Measurements from ENCODE around the gene RAC3.
A peak's percentile ranks its signal among the peaks of the same experiment; 100 is the strongest.
"Not testable (repeated sequence)": the region's sequence is repeated elsewhere in the genome, so short reads cannot be mapped to it uniquely, and the experiment has no call there.

RAC3 gene

GRCh38 chr17:82025401-82026107 is 5.9 kb upstream of the RAC3 start:
- no peak for DNase-seq

GRCh38 chr17:82028246-82028645 is 3.2 kb upstream of the RAC3 start:
- no peak for DNase-seq

GRCh38 chr17:82028966-82029365 is 2.5 kb upstream of the RAC3 start:
- DNase-seq, result no peak

DNA sequence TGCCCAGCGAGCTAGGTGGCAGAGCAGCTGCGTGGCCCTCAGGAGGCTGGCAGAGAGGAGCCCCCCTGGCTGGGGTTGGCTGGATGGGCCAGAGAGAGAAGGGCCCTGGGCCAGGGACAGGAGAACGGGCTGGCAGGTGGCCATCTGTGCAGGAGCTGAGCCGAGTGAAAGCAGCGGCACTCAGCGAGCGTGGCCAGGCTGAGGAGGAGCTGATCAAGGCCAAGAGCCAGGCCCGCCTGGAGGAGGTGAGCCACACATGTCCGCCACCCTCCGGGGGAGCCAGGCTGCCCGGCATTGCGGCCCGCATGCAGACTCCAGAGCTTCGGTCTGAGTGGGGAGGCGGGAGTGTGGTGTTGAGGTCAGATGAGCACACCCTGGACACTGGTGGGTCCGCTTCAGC is 2.1 kb upstream of the RAC3 start:
- DNase-seq, result no peak

- DNase-seq, result no peak
Observed at GRCh38 chr17:82029990-82030469, 1.4 kb upstream of the RAC3 start.

GRCh38 chr17:82030470-82031302 is 792 bp upstream of the RAC3 start:
- peak; percentile 77 for DNase-seq

DNA sequence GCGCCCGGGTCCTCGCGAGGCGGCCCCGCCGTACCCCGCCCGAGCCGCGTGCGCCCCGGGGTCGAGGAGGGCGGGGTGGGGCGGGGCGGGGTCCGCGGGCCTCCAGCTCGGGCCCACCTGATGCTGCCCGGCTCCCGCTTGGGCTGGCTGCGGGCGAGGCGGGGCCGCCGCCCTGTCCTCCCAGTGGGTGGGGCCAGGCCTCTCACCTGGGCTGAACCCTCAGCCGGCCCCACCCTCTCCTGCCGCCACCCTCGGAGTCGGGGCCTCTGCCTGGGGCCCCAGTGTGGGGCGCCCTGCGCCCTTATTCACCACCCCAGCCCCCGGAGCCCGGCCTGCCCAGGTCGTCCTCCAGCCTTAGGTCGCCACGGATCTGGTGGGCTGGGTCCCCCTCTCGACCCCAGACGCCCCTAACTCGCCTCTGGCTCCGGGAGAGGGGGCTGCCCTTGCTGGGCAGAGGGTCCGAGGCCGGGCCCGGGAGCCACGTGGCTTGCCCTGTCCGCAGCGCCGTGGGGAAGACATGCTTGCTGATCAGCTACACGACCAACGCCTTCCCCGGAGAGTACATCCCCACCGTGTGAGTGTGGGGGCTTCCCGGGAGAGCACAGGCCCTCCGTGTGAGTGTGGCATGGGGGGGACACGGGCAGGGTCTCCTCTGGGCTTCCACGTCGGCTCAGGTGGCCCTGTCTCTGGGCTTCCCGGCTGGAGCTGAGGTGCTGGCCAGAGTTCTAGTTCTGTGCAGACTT is 578 bp downstream of the RAC3 start:
- no peak for DNase-seq

GRCh38 chr17:82033359-82034085 is 2.0 kb downstream of the RAC3 start:
- no peak for DNase-seq

GRCh38 chr17:82034371-82035011 is 3.0 kb downstream of the RAC3 start:
- no peak for DNase-seq

DNA sequence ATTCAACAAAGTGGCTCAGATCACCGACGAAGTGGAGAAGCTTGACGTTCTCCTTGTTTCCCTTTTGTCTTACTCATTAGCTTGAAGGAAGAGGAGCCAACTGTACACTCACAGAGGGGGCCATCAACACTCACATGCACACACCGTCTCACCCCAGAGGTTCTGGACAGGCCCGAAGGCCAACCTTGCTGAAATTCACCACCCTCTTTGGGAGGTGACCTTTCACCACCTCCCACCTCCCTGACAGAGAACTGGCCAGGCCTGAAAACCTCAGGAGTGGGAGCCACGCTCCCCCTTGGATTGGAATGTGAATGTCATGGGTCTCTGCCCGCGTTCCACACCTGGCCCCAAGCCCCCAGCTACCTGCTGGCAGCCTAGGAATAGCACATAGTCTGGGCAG is 4.0 kb downstream of the RAC3 start:
- DNase-seq, result no peak

DNA sequence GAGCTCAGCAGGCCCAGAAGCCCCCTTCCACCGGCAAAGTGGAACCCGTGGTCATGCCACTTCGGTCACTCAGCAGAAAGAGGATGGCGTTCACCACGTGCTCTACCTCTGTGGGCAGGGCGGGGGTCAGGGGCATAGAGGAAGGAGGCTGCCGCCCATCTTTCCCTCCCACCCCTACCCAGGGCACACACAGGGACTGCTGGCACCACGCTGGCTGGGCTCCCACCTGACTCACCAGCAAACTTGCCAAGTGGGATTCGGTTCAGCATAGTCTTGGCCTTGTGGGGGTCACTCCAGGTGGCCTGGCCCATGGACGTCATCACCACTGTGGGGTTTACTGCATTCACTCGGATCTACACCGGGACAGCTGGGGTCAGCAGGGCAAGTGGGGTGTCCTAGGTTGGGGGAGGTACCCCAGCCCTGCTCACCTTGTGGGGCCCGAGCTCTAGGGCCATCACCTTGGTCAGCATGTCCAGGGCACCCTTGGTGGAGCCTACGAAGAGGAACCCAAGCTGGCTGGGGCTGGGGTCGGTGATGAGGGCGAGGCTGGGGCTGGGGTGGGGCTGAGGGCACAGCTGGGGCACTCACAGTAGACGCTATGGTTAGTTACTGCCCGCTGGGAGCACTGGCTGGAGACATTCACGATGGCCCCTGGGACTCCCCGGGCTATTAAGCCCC is 4.6 kb downstream of the RAC3 start:
- DNase-seq, result no peak

DNA sequence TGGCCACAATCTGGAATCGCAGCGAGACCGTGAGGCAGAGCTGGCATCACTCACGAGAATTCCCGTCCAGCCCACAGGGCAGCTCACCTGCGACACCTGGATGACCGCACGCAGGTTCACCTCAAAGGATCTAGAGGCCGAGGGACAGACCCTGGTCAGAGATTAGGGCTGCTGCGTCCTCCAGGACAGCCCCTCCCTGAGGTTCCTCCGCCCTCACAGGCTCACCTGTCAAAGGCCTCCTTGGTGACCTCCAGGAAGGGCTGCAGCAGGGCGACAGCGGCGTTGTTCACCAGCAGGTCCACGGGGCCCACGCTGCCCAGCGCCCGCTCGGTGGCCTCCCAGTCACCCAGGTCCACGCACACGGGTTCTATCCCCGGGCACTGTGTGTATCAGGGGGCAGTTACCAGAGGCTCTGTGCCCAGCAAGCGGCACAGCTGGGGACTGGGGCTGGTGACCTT is 5.2 kb downstream of the RAC3 start:
- no peak for DNase-seq

DNA sequence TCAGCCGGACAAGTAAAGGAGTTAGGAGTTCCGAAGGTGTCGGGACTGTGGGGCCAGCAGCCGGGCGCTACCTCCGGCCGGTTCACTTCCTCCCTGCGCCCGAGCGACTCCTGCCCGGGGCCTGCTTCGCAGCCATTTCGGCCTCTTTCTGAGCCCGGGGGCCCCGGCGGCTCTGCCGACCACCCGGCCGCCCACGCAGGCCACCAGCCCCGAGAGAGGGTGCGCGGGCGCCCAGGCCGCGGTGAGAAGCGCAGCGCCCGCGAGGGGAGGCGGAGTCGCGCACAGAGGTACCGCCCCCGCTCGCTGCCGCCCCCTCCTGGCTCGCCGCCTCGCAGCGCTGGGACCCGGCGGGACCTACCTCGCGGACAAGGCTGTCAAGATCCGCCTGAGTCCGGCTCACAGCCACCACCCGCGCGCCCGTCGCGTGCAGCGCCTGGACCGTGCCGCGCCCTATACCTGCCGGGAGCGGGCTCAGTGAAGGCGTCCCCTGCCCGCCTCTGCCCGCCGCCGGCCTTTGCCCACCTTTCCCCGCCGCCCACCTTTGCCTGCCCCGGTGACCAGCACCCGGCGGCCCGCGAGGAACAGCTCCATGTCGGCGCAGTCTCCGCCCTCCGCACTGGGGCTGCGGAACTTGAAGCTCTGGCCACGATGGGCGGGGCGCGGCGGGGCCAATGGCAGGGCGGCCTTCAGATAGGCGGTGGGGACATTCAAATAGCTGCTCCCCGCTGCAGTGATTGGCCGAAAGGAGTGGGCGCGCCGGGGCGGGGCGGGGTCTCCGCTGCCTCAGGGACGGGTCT is 5.8 kb downstream of the RAC3 start, which contains the start of gene DCXR:
Gene DCXR (minus strand): TSS at position 606 of the 797 bp plus-strand sequence. CDS start 15 bp downstream, at position 591.
- DNase-seq, result peak; percentile 95

DNA sequence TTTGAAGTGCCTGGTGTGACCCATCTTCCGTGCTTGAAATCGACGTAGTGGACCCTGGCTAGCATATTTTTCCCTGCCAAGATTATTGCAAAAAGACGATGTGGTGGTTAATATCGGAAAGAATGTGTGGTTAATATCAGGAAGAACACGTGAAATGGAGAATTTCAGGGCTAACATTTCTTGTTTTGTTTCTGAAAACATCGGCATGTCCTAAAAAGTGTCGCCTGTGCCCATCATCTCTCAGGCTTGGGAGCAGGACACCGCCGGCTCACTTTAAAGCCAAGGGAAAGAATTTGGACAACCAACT is 6.4 kb downstream of the RAC3 start:
- no peak for DNase-seq

GRCh38 chr17:82038796-82039409 is 7.4 kb downstream of the RAC3 start:
- DNase-seq, result not testable (repeated sequence)

- DNase-seq, result no peak
Observed at GRCh38 chr17:82039695-82040299, 8.3 kb downstream of the RAC3 start.

DNA sequence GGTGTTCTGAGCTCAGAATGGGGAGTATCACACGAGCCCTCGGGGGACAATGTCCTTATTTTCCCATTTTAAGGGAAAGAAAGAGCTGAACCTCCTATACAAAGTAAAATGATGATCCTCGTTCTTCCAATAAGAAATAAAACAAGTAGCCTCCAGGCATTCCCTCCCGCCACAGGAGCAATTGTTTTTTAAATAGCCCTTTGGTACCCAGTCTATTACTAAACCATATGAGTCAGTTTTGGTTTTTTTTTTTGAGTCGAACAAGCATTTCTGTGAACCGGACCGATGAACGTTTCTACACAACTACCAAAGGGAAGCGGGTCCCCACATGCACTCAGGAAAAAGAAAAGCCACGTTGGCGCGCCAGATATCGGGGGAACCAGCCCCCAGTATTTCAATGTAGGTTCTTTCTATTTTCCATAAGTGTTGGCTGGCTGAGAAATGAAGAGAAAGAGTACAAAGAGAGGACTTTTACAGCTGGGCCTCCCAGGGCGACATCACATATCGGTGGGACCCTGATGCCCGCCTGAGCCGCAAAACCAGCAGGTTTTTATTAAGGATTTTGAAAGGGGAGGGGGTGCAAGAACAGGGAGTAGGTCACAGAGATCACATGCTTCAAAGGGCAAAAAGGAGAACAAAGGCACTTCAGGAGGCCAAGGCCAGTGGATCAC is 9.8 kb downstream of the RAC3 start:
- no peak for DNase-seq

- no peak for DNase-seq
Observed at GRCh38 chr17:82042649-82043048, 11.2 kb downstream of the RAC3 start.

DNA sequence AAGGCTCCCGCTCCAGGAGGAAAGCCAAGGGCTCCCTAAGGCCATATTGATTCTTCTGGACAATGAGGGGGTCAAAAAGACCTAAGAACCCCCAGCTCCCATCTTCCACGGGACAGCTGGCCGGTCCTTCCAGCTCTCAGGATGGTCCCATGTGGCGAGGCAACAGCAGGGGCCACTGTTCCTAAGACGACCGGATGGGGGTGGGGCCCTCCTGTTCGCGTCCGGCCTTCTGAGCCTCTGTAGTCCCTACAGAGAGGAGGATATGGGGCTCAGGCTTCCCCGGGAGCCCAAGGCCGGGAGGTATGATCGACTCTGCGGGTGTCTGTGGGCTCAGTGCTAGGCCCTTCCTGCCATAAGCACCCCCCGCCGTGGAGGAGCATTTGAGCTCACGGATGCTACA is 12.0 kb downstream of the RAC3 start:
- no peak for DNase-seq

Data from activated gamma-delta T cell treated with Interleukin-2 at 50 U/mL for 16 hours (primary cell).